H1 (cell line): ENCODE results near the gene CEP97. TPM values are rescaled to one million over a fixed set of nuclear protein-coding genes. Genes with fewer than 3 reads are reported as not detected.
A peak's percentile ranks its signal among the peaks of the same experiment; 100 is the strongest.

Experiments
- CTCF ChIA-PET: fragments of 300-600 bp; sonication (Branson Sonifier 250); formaldehyde crosslinking; loops from one replicate; lab custom pipeline; 2021; ENCODE audit not compliant: partially characterized antibody; lab: Charles Lee
- POLR2A ChIA-PET: fragments of 300-600 bp; sonication (Branson Sonifier 250); formaldehyde crosslinking; loops from one replicate; lab custom pipeline; 2021; ENCODE audit warnings: inconsistent platforms; ENCODE audit not compliant: partially characterized antibody; lab: Charles Lee
- DNase-seq, 2 experiments: peaks; one replicate each; pipeline versions ENCODE4 v3.0.0 to v3.0.0-alpha.2; 2010 to 2022; ENCODE audit warnings: low spot score in 2 of 2, low read depth in 1 of 2, mixed read lengths in 1 of 2
- FAIRE-seq: peaks from 2 replicates; lab custom pipeline; 2011; peaks lifted over from hg19 to GRCh38; lab: Jason Lieb, UNC
- H2AFZ ChIP-seq: 2 replicates; pipeline ENCODE4 v1.8.1; 2012; ENCODE audit warnings: low read length, inconsistent platforms
- H2AK5ac ChIP-seq: 2 replicates; pipeline ENCODE4 v1.6.1; 2013; ENCODE audit warnings: low read depth, low read length
- H2BK120ac ChIP-seq: replicated peaks from 2 replicates; pipeline ENCODE3; 2013; ENCODE audit warnings: low read depth, low read length, inconsistent platforms
- H2BK12ac ChIP-seq: 2 replicates; pipeline ENCODE4 v1.6.1; 2013; ENCODE audit warnings: low read depth, low read length
- H2BK15ac ChIP-seq: 2 replicates; pipeline ENCODE4 v1.6.1; 2013; ENCODE audit warnings: low read length
- H2BK20ac ChIP-seq: 2 replicates; pipeline ENCODE4 v1.6.1; 2013; ENCODE audit warnings: low read length
- H2BK5ac ChIP-seq: 2 replicates; pipeline ENCODE4 v1.6.1; 2013; ENCODE audit warnings: low read depth, low read length
- H3K14ac ChIP-seq: 2 replicates; pipeline ENCODE4 v1.6.1; 2013; ENCODE audit warnings: inconsistent platforms; ENCODE audit not compliant: insufficient read length
- H3K18ac ChIP-seq: 2 replicates; pipeline ENCODE4 v1.6.1; 2013; ENCODE audit warnings: low read length; ENCODE audit errors: extremely low read depth
- H3K23ac ChIP-seq: 2 replicates; pipeline ENCODE4 v1.6.1; 2013; ENCODE audit warnings: inconsistent platforms; ENCODE audit not compliant: insufficient read length
- H3K23me2 ChIP-seq: 2 replicates; pipeline ENCODE4 v1.6.1; 2013; ENCODE audit warnings: low read depth, low read length
- H3K27ac ChIP-seq: 2 replicates; pipeline ENCODE4 v1.6.1; 2011; ENCODE audit warnings: low read depth, low read length, inconsistent platforms
- H3K27me3 ChIP-seq, 4 experiments: replicated peaks in 1 of 4; 1 replicate in 1 of 4; 2 replicates in 3 of 4; pipeline versions ENCODE4 v1.6.1 to v1.8.1; 2011 to 2013; ENCODE audit warnings: low read length in 3 of 4, mild to moderate bottlenecking in 3 of 4, inconsistent platforms in 2 of 4, mixed read lengths in 2 of 4, moderate library complexity in 1 of 4; ENCODE audit not compliant: control insufficient read depth in 3 of 4, insufficient read depth in 3 of 4; ENCODE audit errors: extremely low read depth in 1 of 4
- H3K36me3 ChIP-seq, 4 experiments: 2 replicates each; pipeline versions ENCODE4 v1.6.1 to v1.8.1; 2011 to 2013; ENCODE audit warnings: mild to moderate bottlenecking in 4 of 4, low read length in 3 of 4, moderate library complexity in 2 of 4, control low read depth in 1 of 4, inconsistent platforms in 1 of 4; ENCODE audit not compliant: insufficient read depth in 4 of 4, control insufficient read depth in 2 of 4
- H3K4ac ChIP-seq: replicated peaks from 2 replicates; pipeline ENCODE3; 2013; ENCODE audit warnings: low read length, low read depth, mixed read lengths, inconsistent platforms; ENCODE audit not compliant: insufficient read length
- H3K4me1 ChIP-seq, 4 experiments: replicated peaks in 1 of 4; 1 replicate in 1 of 4; 2 replicates in 3 of 4; pipeline versions ENCODE4 v1.6.1 to v1.8.1; 2011 to 2013; ENCODE audit warnings: low read length in 3 of 4, inconsistent platforms in 2 of 4, mixed read lengths in 1 of 4; ENCODE audit not compliant: insufficient read depth in 4 of 4, control insufficient read depth in 3 of 4
- H3K4me2 ChIP-seq, 2 experiments: 2 replicates each; pipeline versions ENCODE4 v1.6.1 to v1.8.1; 2011 to 2013; ENCODE audit warnings: low read depth in 2 of 2, low read length in 2 of 2, control low read depth in 1 of 2, inconsistent platforms in 1 of 2, mild to moderate bottlenecking in 1 of 2; ENCODE audit not compliant: insufficient read depth in 1 of 2
- H3K4me3 ChIP-seq, 4 experiments: fragments of 200-600, 300-600 bp in 1 of 4; sonication (generic), shearing (Covaris generic), sonication (Bioruptor Twin) in 1 of 4; 2 replicates each; pipeline versions ENCODE4 v1.5.1 to v1.8.1; 2011 to 2016; ENCODE audit warnings: low read length in 4 of 4, low read depth in 3 of 4, control low read depth in 2 of 4, inconsistent platforms in 2 of 4, mild to moderate bottlenecking in 2 of 4, mixed read lengths in 1 of 4, moderate library complexity in 1 of 4; ENCODE audit not compliant: insufficient read depth in 2 of 4; ENCODE audit errors: extremely low read depth in 1 of 4
- H3K56ac ChIP-seq: replicated peaks from 2 replicates; pipeline ENCODE3; 2013; ENCODE audit warnings: low read depth, mild to moderate bottlenecking, mixed read lengths, low read length, inconsistent platforms; ENCODE audit not compliant: insufficient read length
- H3K79me1 ChIP-seq: 2 replicates; pipeline ENCODE4 v1.6.1; 2013; ENCODE audit warnings: low read depth, low read length, control low read depth
- H3K79me2 ChIP-seq, 2 experiments: 2 replicates each; pipeline versions ENCODE4 v1.6.1 to v1.8.1; 2012 to 2013; ENCODE audit warnings: low read length in 2 of 2, mild to moderate bottlenecking in 2 of 2, inconsistent platforms in 1 of 2; ENCODE audit not compliant: insufficient read depth in 2 of 2, control insufficient read depth in 1 of 2
- H3K9ac ChIP-seq, 4 experiments: replicated peaks in 1 of 4; 1 replicate in 1 of 4; 2 replicates in 3 of 4; pipeline versions ENCODE4 v1.6.1 to v1.8.1; 2011 to 2013; ENCODE audit warnings: low read depth in 3 of 4, low read length in 3 of 4, control low read depth in 2 of 4, mild to moderate bottlenecking in 2 of 4, moderate library complexity in 2 of 4, inconsistent platforms in 1 of 4; ENCODE audit errors: extremely low read depth in 1 of 4
- H3K9me3 ChIP-seq, 2 experiments: 2 replicates each; pipeline versions ENCODE4 v1.6.1 to v1.8.1; 2012 to 2013; ENCODE audit warnings: mild to moderate bottlenecking in 2 of 2, moderate library complexity in 2 of 2, control low read depth in 1 of 2, inconsistent platforms in 1 of 2, low read depth in 1 of 2, low read length in 1 of 2, mixed read lengths in 1 of 2; ENCODE audit not compliant: insufficient read depth in 2 of 2
- H4K20me1 ChIP-seq, 2 experiments: replicated peaks in 1 of 2; 2 replicates each; pipeline versions ENCODE3 to v1.8.1; 2011 to 2013; ENCODE audit warnings: inconsistent platforms in 2 of 2, low read length in 2 of 2, mild to moderate bottlenecking in 1 of 2; ENCODE audit not compliant: insufficient read depth in 2 of 2, control insufficient read depth in 1 of 2
- H4K5ac ChIP-seq: 2 replicates; pipeline ENCODE4 v1.6.1; 2013; ENCODE audit warnings: low read length, low read depth, mixed read lengths, inconsistent platforms; ENCODE audit not compliant: insufficient read length
- H4K8ac ChIP-seq: 2 replicates; pipeline ENCODE4 v1.8.0; 2013; ENCODE audit warnings: mild to moderate bottlenecking, moderate library complexity, low read length, inconsistent platforms; ENCODE audit not compliant: insufficient read depth; ENCODE audit errors: extremely low read depth
- H4K91ac ChIP-seq: replicated peaks from 2 replicates; pipeline ENCODE3; 2013; ENCODE audit warnings: low read length, mixed read lengths, inconsistent platforms; ENCODE audit not compliant: insufficient read length
- ATF2 ChIP-seq: IDR thresholded peaks from 2 replicates; pipeline ENCODE4 v1.6.1; 2012; ENCODE audit warnings: low read length, inconsistent platforms
- CHD1 ChIP-seq: IDR thresholded peaks from 2 replicates; pipeline ENCODE4 v1.6.1; 2012; ENCODE audit warnings: low read depth, low read length, improper control_type of control experiment
- CTCF ChIP-seq, 3 experiments: IDR thresholded peaks; 1 replicate in 2 of 3; 2 replicates in 1 of 3; pipeline versions ENCODE4 v1.5.1 to v1.6.1; 2011; ENCODE audit warnings: low read length in 3 of 3, mild to moderate bottlenecking in 3 of 3, inconsistent platforms in 2 of 3, low read depth in 1 of 3, moderate library complexity in 1 of 3; ENCODE audit not compliant: insufficient read depth in 1 of 3; ENCODE audit errors: control extremely low read depth in 1 of 3
- HDAC6 ChIP-seq: IDR thresholded peaks from one replicate; pipeline ENCODE4 v1.7.1; 2012; ENCODE audit warnings: low read depth, mild to moderate bottlenecking, inconsistent platforms, low read length, moderate library complexity
- POU5F1 ChIP-seq: IDR thresholded peaks from 2 replicates; pipeline ENCODE4 v1.6.1; 2011; ENCODE audit warnings: low read depth, mild to moderate bottlenecking, low read length, moderate library complexity
- SAP30 ChIP-seq: fragments of 300-600 bp; sonication (generic); IDR thresholded peaks from 2 replicates; pipeline ENCODE4 v1.7.1; 2012; ENCODE audit warnings: low read length, moderate library complexity, mild to moderate bottlenecking, inconsistent platforms; ENCODE audit not compliant: insufficient read depth, insufficient replicate concordance
- SIRT6 ChIP-seq: IDR thresholded peaks from one replicate; pipeline ENCODE4 v1.7.1; 2012; ENCODE audit warnings: low read length, inconsistent platforms
- SP1 ChIP-seq: IDR thresholded peaks from 2 replicates; pipeline ENCODE4 v1.6.1; 2011; ENCODE audit warnings: low read depth, low read length
- TCF12 ChIP-seq: IDR thresholded peaks from 2 replicates; pipeline ENCODE4 v1.6.1; 2011; ENCODE audit warnings: low read depth, mild to moderate bottlenecking, low read length
- ZNF274 ChIP-seq: IDR thresholded peaks from 2 replicates; pipeline ENCODE4 v1.7.0; 2012; ENCODE audit warnings: low read length, borderline replicate concordance; ENCODE audit errors: extremely low read depth
- polyA plus RNA-seq, 7 experiments: library from polyadenylated mRNA; depleted of rRNA in 3 of 7; stranded (reverse) in 5 of 7; unstranded in 2 of 7; fragments of >200 nt in 5 of 7; fragments of 200-250 nt in 2 of 7; gene quantifications; 1 replicate in 5 of 7; 2 replicates in 1 of 7; 4 replicates in 1 of 7; pipeline versions ENCODE4 v1.2.1 to v1.2.3, GENCODE V29; 2011 to 2013; ENCODE audit warnings: missing spikeins in 2 of 7, mixed read lengths in 2 of 7
- total RNA-seq: library from RNA; stranded (reverse); fragmentation: NEBNext Ultra II Directional; extraction: Animal tissue kit (Norgen Biotek cat#: 25700); gene quantifications from 2 replicates; pipeline ENCODE4 v1.2.1, GENCODE V29; 2021

Gene CEP97
- total and polyA plus RNA-seq, 2 of the 8 experiments (the other 6 are each of a cell fraction or from before 2014, with no cell fraction given), result 1.6 to 13.2 TPM

- CTCF ChIA-PET, result interaction anchor here (0.6 to 3.8 kb wide), 10 partner anchors 8 to 120 kb away, joined by 3 to 29 read pairs (median 4); partner anchors contain the start of genes CEP97, PCNP and ZBTB11
- H3K23ac ChIP-seq, result no peak overlapping the region
- DNase-seq (no peak), FAIRE-seq (no peak)
- H2BK12ac ChIP-seq, result no peak overlapping the region
- H3K4me2 ChIP-seq, result peak overlapping the region; percentile 80 to 88
- no peak overlapping the region for H2BK5ac ChIP-seq
- no peaks in the 10 kb centered on the region for H3K9me3 ChIP-seq
- peaks cover 9 to 33% of the 10 kb centered on the region in 2 experiments for H3K79me2 ChIP-seq
- H3K18ac ChIP-seq, result no peak overlapping the region
- H2BK15ac ChIP-seq, result no peak overlapping the region
- H2AFZ ChIP-seq, result no peak overlapping the region
- no peak overlapping the region for H2BK20ac ChIP-seq
- peaks cover 4% of the 10 kb centered on the region for H3K23me2 ChIP-seq
- H3K56ac ChIP-seq, result no peak overlapping the region
- no peak overlapping the region for H2BK120ac ChIP-seq
- no peaks in the 10 kb centered on the region for H3K27me3 ChIP-seq
- H3K4me3 ChIP-seq, result peak overlapping the region; percentile 86 to 100 (median 98); a peak in 7 of 8 replicates
- H3K36me3 ChIP-seq, result peaks cover 24 to 60% (median 52%) of the 10 kb centered on the region in 4 experiments
- H3K27ac ChIP-seq, result 0 out of 2 replicates have a peak overlapping the region, but pooled peaks have one; percentile 38
- POLR2A ChIA-PET, result interaction anchor here (0.6 to 12.8 kb wide), 21 partner anchors 10 to 401 kb away, joined by 3 to 308 read pairs (median 3); partner anchors contain the start of genes CEP97, NFKBIZ, PCNP and TRMT10C
- H3K4me1 ChIP-seq, result peaks cover 0 to 4% (median 2%) of the 10 kb centered on the region in 4 experiments; a peak in 4 of 7 replicates
- H2AK5ac ChIP-seq, result no peak overlapping the region
- H3K79me1 ChIP-seq, result 0 out of 2 replicates have a peak, but pooled peaks cover 3% of the 10 kb centered on the region
- no peak overlapping the region for H4K91ac ChIP-seq
- peak overlapping the region; percentile 97 to 100 (median 99); a peak in 6 of 7 replicates for H3K9ac ChIP-seq
- no peak overlapping the region for H3K4ac ChIP-seq
- H4K8ac ChIP-seq, result no peak overlapping the region
- no peak overlapping the region for H4K5ac ChIP-seq
- no peak overlapping the region for H3K14ac ChIP-seq
- peaks cover 10 to 13% of the 10 kb centered on the region in 2 experiments for H4K20me1 ChIP-seq
- no peak for TF ChIP-seq SIRT6
- TF ChIP-seq CTCF (IDR thresholded peaks at IDR 0.05; ENCODE audit: control extremely low read depth in 1 of 3, insufficient read depth in 1 of 3, low read depth in 1 of 3, low read length in 3 of 3), result no peak
- TF ChIP-seq TCF12, result no peak
- TF ChIP-seq ATF2, result no peak
- TF ChIP-seq SP1, result no peak
- no peak for TF ChIP-seq HDAC6
- TF ChIP-seq CHD1, result no peak
- TF ChIP-seq POU5F1, result no peak
- TF ChIP-seq SAP30, result no peak
- TF ChIP-seq ZNF274, result no peak
Measured at GRCh38 chr3:101685050-101685400, 39.4 kb upstream of the CEP97 start.
